GM06990 (cell line): ENCODE measurements around the gene POLR2E.
A peak's percentile ranks its signal among the peaks of the same experiment; 100 is the strongest.

Source experiments
- DNase-seq: peaks from one replicate; pipeline ENCODE4 v3.0.0-alpha.2; 2011; ENCODE audit not compliant: insufficient read length; ENCODE audit errors: extremely low read depth
- H3K27me3 ChIP-seq: replicated peaks from 2 replicates; pipeline ENCODE4 v1.6.0; 2011; ENCODE audit warnings: low read length; ENCODE audit not compliant: control insufficient read depth, insufficient read depth
- H3K36me3 ChIP-seq: 2 replicates; pipeline ENCODE4 v1.5.1; 2011; ENCODE audit warnings: low read length; ENCODE audit not compliant: control insufficient read depth, insufficient read depth
- H3K4me3 ChIP-seq: replicated peaks from 2 replicates; pipeline ENCODE4 v1.5.1; 2011; ENCODE audit warnings: low read depth, mild to moderate bottlenecking, control low read depth, low read length
- TF ChIP-seq, protein P1 (sequence below): IDR thresholded peaks from 2 replicates; pipeline ENCODE4 v1.5.1; 2011; ENCODE audit warnings: low read length, control low read depth, mild to moderate bottlenecking, inconsistent platforms; ENCODE audit not compliant: insufficient read depth, poor library complexity, severe bottlenecking

Gene POLR2E

DNA sequence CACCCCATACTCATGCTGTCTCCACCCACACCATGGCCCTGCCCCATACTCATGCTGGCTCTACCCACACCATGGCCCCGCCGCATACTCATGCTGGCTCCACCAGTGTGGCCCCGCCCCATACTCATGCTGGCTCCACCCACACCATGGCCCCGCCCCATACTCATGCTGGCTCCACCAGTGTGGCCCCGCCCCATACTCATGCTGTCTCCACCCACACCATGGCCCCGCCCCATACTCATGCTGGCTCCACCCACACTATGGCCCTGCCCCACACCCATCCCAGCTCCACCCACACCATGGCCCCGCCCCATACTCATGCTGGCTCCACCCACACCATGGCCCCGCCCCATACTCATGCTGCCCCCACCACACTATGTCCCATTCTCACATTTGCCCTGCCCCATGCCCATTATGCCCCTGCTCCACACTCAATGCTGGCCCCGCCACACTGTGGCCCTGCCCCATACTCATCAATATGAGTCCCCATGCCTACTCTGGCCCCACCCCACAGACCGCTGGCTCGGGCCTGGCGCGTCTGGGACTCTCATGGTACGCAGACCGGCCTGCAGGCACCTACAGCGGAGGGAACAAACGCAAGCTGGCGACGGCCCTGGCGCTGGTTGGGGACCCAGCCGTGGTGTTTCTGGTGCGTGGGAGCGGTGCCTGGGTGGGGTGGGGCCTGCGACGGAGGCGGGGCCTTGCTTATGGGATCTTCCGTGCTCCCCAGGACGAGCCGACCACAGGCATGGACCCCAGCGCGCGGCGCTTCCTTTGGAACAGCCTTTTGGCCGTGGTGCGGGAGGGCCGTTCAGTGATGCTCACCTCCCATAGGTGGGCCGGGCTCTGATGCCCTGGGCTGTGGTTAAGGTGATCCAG is 31.9 kb downstream of the POLR2E start:
- Histone ChIP-seq H3K4me3 (no peak overlapping the region), H3K36me3 (no peaks in the 10 kb centered on the region; the same call in none of the 2 replicates), H3K27me3 (no peaks in the 10 kb centered on the region)
- DNase-seq, result peak; percentile 79
- TF ChIP-seq, protein P1, sequence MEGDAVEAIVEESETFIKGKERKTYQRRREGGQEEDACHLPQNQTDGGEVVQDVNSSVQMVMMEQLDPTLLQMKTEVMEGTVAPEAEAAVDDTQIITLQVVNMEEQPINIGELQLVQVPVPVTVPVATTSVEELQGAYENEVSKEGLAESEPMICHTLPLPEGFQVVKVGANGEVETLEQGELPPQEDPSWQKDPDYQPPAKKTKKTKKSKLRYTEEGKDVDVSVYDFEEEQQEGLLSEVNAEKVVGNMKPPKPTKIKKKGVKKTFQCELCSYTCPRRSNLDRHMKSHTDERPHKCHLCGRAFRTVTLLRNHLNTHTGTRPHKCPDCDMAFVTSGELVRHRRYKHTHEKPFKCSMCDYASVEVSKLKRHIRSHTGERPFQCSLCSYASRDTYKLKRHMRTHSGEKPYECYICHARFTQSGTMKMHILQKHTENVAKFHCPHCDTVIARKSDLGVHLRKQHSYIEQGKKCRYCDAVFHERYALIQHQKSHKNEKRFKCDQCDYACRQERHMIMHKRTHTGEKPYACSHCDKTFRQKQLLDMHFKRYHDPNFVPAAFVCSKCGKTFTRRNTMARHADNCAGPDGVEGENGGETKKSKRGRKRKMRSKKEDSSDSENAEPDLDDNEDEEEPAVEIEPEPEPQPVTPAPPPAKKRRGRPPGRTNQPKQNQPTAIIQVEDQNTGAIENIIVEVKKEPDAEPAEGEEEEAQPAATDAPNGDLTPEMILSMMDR, result no peak

- DNase-seq, result no peak
- Histone ChIP-seq H3K36me3 (no peaks in the 10 kb centered on the region; the same call in none of the 2 replicates), H3K27me3 (no peaks in the 10 kb centered on the region), H3K4me3 (no peak overlapping the region)
- TF ChIP-seq, protein P1, result no peak
Observed at GRCh38 chr19:1062387-1063029, 32.7 kb downstream of the POLR2E start.

GRCh38 chr19:1061987-1062386 is 33.2 kb downstream of the POLR2E start:
- no peak for DNase-seq
- no peak overlapping the region for H3K4me3 ChIP-seq
- no peaks in the 10 kb centered on the region; the same call in none of the 2 replicates for H3K36me3 ChIP-seq
- no peaks in the 10 kb centered on the region for H3K27me3 ChIP-seq
- TF ChIP-seq, protein P1, result no peak

DNA sequence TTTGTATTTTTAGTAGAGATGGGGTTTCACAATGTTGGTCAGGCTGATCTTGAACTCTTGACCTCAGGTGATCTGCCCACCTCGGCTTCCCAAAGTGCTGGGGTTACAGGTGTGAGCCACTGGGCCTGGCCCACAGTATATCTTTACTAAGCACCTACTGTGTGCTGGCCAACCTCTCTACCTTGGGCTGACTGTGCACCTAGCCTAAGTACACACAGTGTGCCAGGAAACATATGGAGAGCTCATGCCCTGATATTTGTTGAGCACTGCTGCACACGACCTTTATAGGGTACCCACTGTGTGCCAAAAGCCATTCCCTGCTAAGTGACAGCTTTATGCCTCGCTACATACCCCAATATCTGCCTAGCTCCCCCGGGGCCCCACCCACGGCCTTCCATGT is 34.5 kb downstream of the POLR2E start:
- TF ChIP-seq, protein P1, result no peak
- Histone ChIP-seq H3K4me3 (no peak overlapping the region), H3K36me3 (peaks cover 4% of the 10 kb centered on the region), H3K27me3 (no peaks in the 10 kb centered on the region)
- no peak for DNase-seq

- H3K36me3 ChIP-seq, result peaks cover 7% of the 10 kb centered on the region
- TF ChIP-seq, protein P1, result no peak
Observed at GRCh38 chr19:1058112-1058511, 37.1 kb downstream of the POLR2E start.

More at GRCh38 chr19:1058112-1058511, 37.1 kb downstream of the POLR2E start:
- no peaks in the 10 kb centered on the region for H3K27me3 ChIP-seq
- no peak overlapping the region for H3K4me3 ChIP-seq
- no peak for DNase-seq
